Mesothelial cell of epicardium (in vitro differentiated cells): ENCODE data around the gene FAM219A. TPM values are rescaled to one million over a fixed set of nuclear protein-coding genes. Genes with fewer than 3 reads are reported as not detected.

ENCODE experiments used
- DNase-seq, 2 experiments: peaks; one replicate each; pipeline ENCODE4 v3.0.0; 2021; ENCODE audit warnings: low spot score in 2 of 2; ENCODE audit not compliant: unreplicated experiment in 2 of 2
- H3K27ac Mint-ChIP-seq: 2 replicates; pipeline ENCODE4 v1.8.0; 2021; ENCODE audit warnings: mixed read lengths
- H3K27me3 Mint-ChIP-seq: 2 replicates; pipeline ENCODE4 v1.8.0; 2021; ENCODE audit warnings: low read depth, mixed read lengths
- H3K36me3 Mint-ChIP-seq: 2 replicates; pipeline ENCODE4 v1.8.0; 2021; ENCODE audit warnings: mixed read lengths
- H3K4me1 Mint-ChIP-seq: 2 replicates; pipeline ENCODE4 v1.8.0; 2021; ENCODE audit warnings: mixed read lengths
- H3K4me3 Mint-ChIP-seq: 2 replicates; pipeline ENCODE4 v1.8.0; 2021; ENCODE audit warnings: mild to moderate bottlenecking, moderate library complexity, mixed read lengths
- H3K9me3 Mint-ChIP-seq: 2 replicates; pipeline ENCODE4 v1.8.0; 2021; ENCODE audit warnings: mixed read lengths
- total RNA-seq: library from RNA; stranded (reverse); gene quantifications from 3 replicates; pipeline ENCODE4 v1.2.1, GENCODE V29; 2021
- TF ChIP-seq, protein P1 (sequence below): fragments of 200-600 bp; sonication (generic); IDR thresholded peaks from one replicate; pipeline ENCODE4 v1.5.0; 2021; ENCODE audit warnings: antibody characterized with exemption; ENCODE audit not compliant: unreplicated experiment

Gene FAM219A
- total RNA-seq, 1 donor from 2014 or later = 16.9 TPM

DNA sequence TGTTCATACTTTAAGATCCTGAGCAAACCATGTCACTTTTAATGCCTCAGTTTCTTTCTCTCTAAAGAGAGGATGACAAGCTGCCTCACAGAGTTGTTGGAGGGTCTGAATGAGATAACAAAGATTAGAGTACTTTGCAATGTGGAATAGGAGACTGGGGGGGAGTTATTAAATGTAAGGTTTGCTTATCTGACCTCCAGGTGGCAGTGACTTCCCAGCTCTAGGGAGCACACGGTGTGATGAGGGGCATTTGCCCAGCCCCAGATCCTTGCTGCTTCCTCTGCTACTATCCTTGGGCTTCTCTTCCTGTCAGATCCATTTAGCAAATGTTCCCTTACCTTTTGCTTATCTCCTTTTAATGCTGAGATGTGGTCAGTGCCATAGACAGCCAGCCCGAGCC lies 33.7 kb upstream of the FAM219A start:
- TF ChIP-seq, protein P1, sequence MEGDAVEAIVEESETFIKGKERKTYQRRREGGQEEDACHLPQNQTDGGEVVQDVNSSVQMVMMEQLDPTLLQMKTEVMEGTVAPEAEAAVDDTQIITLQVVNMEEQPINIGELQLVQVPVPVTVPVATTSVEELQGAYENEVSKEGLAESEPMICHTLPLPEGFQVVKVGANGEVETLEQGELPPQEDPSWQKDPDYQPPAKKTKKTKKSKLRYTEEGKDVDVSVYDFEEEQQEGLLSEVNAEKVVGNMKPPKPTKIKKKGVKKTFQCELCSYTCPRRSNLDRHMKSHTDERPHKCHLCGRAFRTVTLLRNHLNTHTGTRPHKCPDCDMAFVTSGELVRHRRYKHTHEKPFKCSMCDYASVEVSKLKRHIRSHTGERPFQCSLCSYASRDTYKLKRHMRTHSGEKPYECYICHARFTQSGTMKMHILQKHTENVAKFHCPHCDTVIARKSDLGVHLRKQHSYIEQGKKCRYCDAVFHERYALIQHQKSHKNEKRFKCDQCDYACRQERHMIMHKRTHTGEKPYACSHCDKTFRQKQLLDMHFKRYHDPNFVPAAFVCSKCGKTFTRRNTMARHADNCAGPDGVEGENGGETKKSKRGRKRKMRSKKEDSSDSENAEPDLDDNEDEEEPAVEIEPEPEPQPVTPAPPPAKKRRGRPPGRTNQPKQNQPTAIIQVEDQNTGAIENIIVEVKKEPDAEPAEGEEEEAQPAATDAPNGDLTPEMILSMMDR = no peak
- no peak overlapping the region for H3K27ac Mint-ChIP-seq
- no peak for DNase-seq
- no peaks in the 10 kb centered on the region for H3K9me3 Mint-ChIP-seq
- H3K36me3 Mint-ChIP-seq = no peaks in the 10 kb centered on the region
- no peak overlapping the region for H3K4me3 Mint-ChIP-seq
- peaks cover 42% of the 10 kb centered on the region for H3K27me3 Mint-ChIP-seq
- no peaks in the 10 kb centered on the region for H3K4me1 Mint-ChIP-seq

DNA sequence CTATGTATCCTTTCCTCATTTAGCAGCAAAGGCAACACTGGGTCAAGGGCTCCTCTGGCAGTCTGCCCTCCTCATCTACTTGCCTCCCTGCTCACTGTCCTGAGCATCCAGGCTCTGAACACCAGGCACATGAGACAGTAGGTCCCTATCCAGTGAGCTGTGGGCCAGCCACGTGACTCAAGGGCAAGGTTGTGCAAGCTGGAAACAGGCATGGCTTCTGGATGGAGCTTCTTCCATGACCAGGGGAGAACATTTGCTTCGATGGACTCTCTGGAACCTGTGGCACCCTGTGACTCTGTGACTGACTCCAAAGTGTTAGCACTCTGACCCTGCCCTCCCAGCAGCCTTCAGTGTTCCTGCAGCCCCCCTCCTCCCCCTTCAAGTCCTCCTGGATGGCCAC lies 33.2 kb upstream of the FAM219A start:
- no peak for DNase-seq
- Mint-ChIP-seq H3K4me3 (no peak overlapping the region), H3K36me3 (no peaks in the 10 kb centered on the region), H3K4me1 (no peaks in the 10 kb centered on the region), H3K9me3 (no peaks in the 10 kb centered on the region), H3K27me3 (peaks cover 44% of the 10 kb centered on the region), H3K27ac (no peak overlapping the region)
- TF ChIP-seq, protein P1 = no peak

DNA sequence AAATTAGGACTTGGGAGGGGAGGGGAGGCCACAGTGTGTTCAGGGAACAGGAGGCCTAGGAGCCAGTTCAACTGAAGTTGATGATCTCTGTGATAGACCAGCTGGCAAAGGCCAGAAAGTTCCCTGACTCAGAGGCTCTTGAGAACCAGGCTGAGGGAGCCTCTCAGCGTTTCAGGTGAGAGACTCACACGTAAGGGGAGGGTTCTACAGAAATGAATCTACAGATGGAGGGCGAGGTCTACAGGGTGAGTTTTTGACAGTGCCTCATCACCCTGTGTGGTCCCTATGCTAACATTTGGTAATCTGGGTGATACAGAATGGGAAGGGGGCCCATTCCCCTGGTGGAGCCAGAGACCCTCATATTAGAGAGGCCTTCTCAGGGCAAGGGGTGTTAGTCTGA lies 32.4 kb upstream of the FAM219A start:
- no peak overlapping the region for H3K4me3 Mint-ChIP-seq
- TF ChIP-seq, protein P1 = no peak
- no peak overlapping the region for H3K27ac Mint-ChIP-seq
- H3K27me3 Mint-ChIP-seq = peaks cover 40% of the 10 kb centered on the region
- DNase-seq = no peak
- H3K4me1 Mint-ChIP-seq = no peaks in the 10 kb centered on the region
- no peaks in the 10 kb centered on the region for H3K9me3 Mint-ChIP-seq
- no peaks in the 10 kb centered on the region for H3K36me3 Mint-ChIP-seq

DNA sequence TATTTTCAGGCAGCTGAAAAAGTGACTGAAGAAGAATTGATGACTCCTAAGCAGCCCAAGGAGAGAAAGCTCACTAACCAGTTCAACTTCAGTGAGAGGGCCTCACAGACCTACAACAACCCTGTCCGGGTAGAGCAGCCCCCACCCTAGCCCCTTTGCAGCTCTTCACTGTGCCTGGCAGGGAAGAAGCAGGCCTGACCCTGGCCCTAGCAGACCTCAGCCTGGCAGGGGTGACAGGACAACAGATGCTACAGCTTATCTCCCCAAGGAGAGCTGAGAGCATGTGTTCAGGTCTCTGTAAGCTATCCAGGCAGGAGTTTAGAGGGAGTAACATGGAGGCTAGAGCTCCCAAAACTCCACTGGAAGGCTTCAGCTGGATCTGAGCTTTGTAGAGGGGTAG lies 32.0 kb upstream of the FAM219A start:
- no peak for DNase-seq
- no peaks in the 10 kb centered on the region for H3K36me3 Mint-ChIP-seq
- H3K9me3 Mint-ChIP-seq = no peaks in the 10 kb centered on the region
- H3K27ac Mint-ChIP-seq = no peak overlapping the region
- H3K4me3 Mint-ChIP-seq = no peak overlapping the region
- TF ChIP-seq, protein P1 = no peak
- peaks cover 40% of the 10 kb centered on the region for H3K27me3 Mint-ChIP-seq
- H3K4me1 Mint-ChIP-seq = no peaks in the 10 kb centered on the region

DNA sequence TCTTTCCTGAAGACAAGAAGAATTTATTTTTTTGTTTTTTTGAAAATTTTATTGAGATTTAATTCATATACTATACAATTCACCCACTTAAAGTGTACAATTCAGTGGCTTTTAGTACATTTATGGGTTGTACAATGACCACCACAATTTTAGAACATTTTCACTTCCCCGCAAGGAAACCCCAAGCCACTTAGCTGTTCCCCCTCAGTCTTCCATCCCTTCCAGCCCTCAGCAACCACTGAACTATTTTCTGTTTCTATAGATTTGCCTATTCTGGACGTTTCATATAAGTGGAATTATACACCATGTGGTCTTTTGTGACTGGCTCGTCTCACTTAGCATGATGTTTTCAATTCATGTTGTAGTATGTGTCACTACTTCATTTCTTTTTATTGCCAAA lies 28.2 kb upstream of the FAM219A start:
- no peak overlapping the region for H3K27ac Mint-ChIP-seq
- H3K4me1 Mint-ChIP-seq = no peaks in the 10 kb centered on the region
- H3K9me3 Mint-ChIP-seq = no peaks in the 10 kb centered on the region
- DNase-seq = no peak
- no peaks in the 10 kb centered on the region for H3K36me3 Mint-ChIP-seq
- peaks cover 36% of the 10 kb centered on the region for H3K27me3 Mint-ChIP-seq
- TF ChIP-seq, protein P1 = no peak
- no peak overlapping the region for H3K4me3 Mint-ChIP-seq

DNA sequence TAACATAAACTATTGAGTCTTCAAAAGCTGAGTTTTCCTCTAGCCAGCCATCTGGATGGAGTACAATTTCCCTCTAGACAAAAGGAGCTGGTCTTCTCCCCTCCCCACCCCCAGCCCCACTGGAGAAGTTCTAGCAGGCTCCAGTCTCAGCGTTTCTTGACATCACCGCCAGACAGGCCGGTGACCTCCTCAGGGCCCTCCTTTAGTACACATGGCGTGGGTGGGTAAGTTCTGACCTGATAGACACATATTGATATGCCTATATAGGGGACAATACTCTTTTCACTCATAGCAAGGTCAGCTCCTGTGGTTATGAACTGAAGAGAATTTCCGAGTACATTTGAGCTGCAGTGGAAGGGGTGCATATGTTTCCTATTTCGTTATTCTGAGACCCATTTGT lies 27.5 kb upstream of the FAM219A start:
- no peaks in the 10 kb centered on the region for H3K9me3 Mint-ChIP-seq
- TF ChIP-seq, protein P1 = no peak
- DNase-seq = no peak
- no peak overlapping the region for H3K4me3 Mint-ChIP-seq
- no peaks in the 10 kb centered on the region for H3K4me1 Mint-ChIP-seq
- peaks cover 30% of the 10 kb centered on the region for H3K27me3 Mint-ChIP-seq
- H3K36me3 Mint-ChIP-seq = no peaks in the 10 kb centered on the region
- H3K27ac Mint-ChIP-seq = no peak overlapping the region
